Central memory CD8-positive, alpha-beta T cell (primary cell): ENCODE measurements around the gene PFN1.

ENCODE experiments used
- ATAC-seq: fragments of 150-1000 bp; cut with Tn5 transposase; replicated peaks from 2 replicates; pipeline ENCODE4 v1.10.0; 2022; ENCODE audit warnings: mild to moderate bottlenecking, moderate FRiP score, moderate number of reproducible peaks; ENCODE audit not compliant: poor library complexity, severe bottlenecking; ENCODE audit errors: extremely low read depth
- DNase-seq, 2 donors: peaks; one replicate each; pipeline ENCODE4 v3.0.0; 2021; ENCODE audit warnings: low spot score in 2 of 2
- H3K27ac Mint-ChIP-seq: one replicate; pipeline ENCODE4 v1.8.0; 2022; ENCODE audit warnings: low read depth, mild to moderate bottlenecking, moderate library complexity, mixed read lengths
- H3K27me3 Mint-ChIP-seq: one replicate; pipeline ENCODE4 v1.8.0; 2022; ENCODE audit warnings: mixed read lengths
- H3K36me3 Mint-ChIP-seq: one replicate; pipeline ENCODE4 v1.8.0; 2022; ENCODE audit warnings: mild to moderate bottlenecking, moderate library complexity, mixed read lengths; ENCODE audit not compliant: insufficient read depth
- H3K4me1 Mint-ChIP-seq: one replicate; pipeline ENCODE4 v1.8.0; 2022; ENCODE audit warnings: mixed read lengths
- H3K4me3 Mint-ChIP-seq: one replicate; pipeline ENCODE4 v1.8.0; 2022; ENCODE audit warnings: mild to moderate bottlenecking, moderate library complexity, mixed read lengths
- H3K9me3 Mint-ChIP-seq: one replicate; pipeline ENCODE4 v1.8.0; 2022; ENCODE audit warnings: mixed read lengths

PFN1 gene

DNA sequence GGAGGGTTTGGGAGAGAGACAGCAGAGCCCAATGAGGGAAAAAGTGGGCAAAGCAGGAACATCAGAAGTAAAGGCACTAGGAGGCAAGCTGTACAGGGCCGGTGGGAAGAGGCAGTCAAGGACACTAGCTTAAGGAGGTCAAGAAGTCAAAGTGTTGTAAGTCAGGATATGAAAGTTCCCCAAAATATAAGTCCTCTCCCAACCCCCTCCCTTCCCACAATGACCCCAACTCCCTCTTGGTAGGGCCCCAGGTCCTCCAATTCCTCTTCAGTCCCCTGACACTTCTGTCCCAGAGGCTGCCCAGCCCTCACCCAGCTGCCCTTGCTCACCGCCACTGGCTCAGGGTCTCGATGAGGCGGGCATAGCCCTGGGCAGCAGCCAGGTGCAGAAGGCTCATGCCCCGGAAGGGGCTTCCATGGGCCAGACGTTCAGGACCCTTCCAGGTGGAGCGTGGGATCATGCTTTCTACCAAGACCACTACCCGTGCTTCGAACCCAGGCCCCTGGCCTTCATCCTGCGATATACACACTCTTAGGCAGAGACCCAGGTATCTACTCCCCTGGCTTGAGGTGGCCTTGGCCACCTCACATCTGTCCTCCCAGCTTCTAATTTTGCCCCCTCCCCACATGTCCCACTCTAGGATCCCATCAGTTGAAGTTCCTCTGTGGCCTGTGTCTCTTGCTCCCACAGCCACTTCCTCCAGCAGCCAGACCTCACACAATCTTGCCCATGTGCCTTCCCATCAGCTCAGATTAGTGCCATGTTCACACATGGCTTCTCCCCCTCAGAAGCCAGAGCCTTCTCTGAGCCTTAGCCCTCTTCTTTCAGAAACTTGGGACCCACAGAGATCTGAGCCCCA is 25.2 kb upstream of the PFN1 start:
- Mint-ChIP-seq H3K9me3 (no peaks in the 10 kb centered on the region), H3K27me3 (no peaks in the 10 kb centered on the region), H3K27ac (no peak overlapping the region), H3K4me1 (peaks cover 11% of the 10 kb centered on the region), H3K36me3 (peaks cover 33% of the 10 kb centered on the region), H3K4me3 (no peak overlapping the region)
- DNase-seq (no peak), ATAC-seq (no peak)

DNA sequence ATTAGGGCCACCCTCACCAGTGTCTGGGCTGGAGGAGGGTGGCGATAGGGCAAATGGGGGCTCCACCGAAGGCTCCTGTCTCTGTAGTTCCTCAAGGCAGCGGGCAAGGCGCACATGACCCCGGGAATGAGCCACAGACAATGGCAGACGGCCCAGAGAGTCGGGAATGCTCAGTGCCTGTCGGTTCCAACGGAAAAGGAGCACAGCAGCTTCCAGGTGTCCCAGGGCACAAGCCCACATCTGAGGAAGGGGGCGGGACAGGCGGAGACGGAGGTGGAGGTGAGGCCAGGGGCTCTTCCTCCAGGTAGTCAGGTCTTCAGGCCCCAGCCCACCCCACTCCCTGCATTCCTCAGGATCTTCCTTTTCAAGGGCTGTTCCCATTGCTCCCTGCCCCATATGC is 24.4 kb upstream of the PFN1 start:
- H3K4me1 Mint-ChIP-seq, result peaks cover 11% of the 10 kb centered on the region
- H3K27ac Mint-ChIP-seq, result no peak overlapping the region
- H3K9me3 Mint-ChIP-seq, result no peaks in the 10 kb centered on the region
- H3K36me3 Mint-ChIP-seq, result peaks cover 33% of the 10 kb centered on the region
- H3K27me3 Mint-ChIP-seq, result no peaks in the 10 kb centered on the region
- ATAC-seq, result no peak
- H3K4me3 Mint-ChIP-seq, result no peak overlapping the region
- no peak for DNase-seq

- no peak overlapping the region for H3K27ac Mint-ChIP-seq
- H3K27me3 Mint-ChIP-seq, result no peaks in the 10 kb centered on the region
- no peak overlapping the region for H3K4me3 Mint-ChIP-seq
- H3K9me3 Mint-ChIP-seq, result no peaks in the 10 kb centered on the region
- H3K4me1 Mint-ChIP-seq, result peaks cover 11% of the 10 kb centered on the region
- DNase-seq (no peak), ATAC-seq (no peak)
- H3K36me3 Mint-ChIP-seq, result peaks cover 31% of the 10 kb centered on the region
Observed at GRCh38 chr17:4972322-4972721, 24.0 kb upstream of the PFN1 start.

- no peak for ATAC-seq
- no peak overlapping the region for H3K4me3 Mint-ChIP-seq
- H3K27ac Mint-ChIP-seq, result no peak overlapping the region
- no peak for DNase-seq
- H3K27me3 Mint-ChIP-seq, result no peaks in the 10 kb centered on the region
- no peaks in the 10 kb centered on the region for H3K9me3 Mint-ChIP-seq
- H3K4me1 Mint-ChIP-seq, result peaks cover 11% of the 10 kb centered on the region
- H3K36me3 Mint-ChIP-seq, result peaks cover 28% of the 10 kb centered on the region
Observed at GRCh38 chr17:4971826-4972225, 23.5 kb upstream of the PFN1 start.

DNA sequence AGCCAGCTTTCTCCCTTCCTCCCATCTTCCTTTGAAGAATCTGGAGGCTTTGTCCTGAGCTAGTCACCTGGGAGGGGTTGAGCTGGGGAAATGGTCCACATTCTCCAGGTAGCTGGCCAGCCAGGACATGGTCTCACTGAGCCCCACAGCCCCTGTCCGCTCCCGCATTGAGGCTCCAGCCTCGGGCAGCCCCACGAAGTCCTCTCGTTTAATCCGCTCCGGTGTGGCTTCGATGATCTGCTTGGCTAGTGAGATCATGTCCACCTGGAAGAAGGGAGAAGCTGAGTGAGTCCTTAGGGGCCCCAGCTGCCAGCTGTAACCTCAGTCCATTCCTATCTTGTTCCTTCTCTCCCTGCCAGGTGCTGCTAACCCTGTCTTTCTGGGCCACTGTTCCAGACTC is 21.9 kb upstream of the PFN1 start:
- Mint-ChIP-seq H3K9me3 (no peaks in the 10 kb centered on the region), H3K27me3 (no peaks in the 10 kb centered on the region), H3K4me3 (no peak overlapping the region), H3K4me1 (peaks cover 18% of the 10 kb centered on the region), H3K36me3 (peaks cover 24% of the 10 kb centered on the region), H3K27ac (no peak overlapping the region)
- ATAC-seq (no peak), DNase-seq (no peak)

DNA sequence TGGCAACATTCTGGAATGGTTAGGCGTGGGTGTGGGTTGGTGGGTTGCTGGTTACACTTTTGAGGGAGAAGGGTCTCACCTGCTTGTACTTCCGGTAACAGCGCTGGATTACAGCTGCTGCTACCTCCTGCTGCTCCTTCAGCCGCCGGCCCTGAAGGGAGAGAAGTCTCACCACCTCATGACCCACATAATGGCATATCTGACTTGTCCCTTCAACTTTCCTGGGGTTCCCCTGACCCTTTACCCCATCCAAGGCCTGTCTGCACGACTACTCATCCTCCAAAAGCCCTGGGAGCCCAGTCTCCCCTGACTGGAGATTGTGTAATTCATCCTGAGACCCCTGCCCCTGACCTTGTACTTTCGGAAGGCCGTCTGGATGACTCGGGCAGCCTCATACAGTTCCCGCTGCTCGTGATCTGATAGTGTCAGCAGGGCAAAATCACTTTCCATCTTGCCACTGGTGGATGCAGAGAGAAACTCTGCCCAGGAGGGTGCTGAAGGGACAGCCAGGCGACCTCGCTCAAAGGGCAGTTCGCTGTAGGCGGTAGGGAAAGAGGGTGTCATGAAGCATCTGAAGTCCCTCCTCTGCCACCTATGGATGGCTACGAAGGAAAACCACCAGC is 21.3 kb upstream of the PFN1 start:
- H3K4me1 Mint-ChIP-seq, result peaks cover 20% of the 10 kb centered on the region
- no peak overlapping the region for H3K27ac Mint-ChIP-seq
- ATAC-seq, result no peak
- H3K9me3 Mint-ChIP-seq, result no peaks in the 10 kb centered on the region
- H3K36me3 Mint-ChIP-seq, result peaks cover 20% of the 10 kb centered on the region
- DNase-seq, result no peak
- no peak overlapping the region for H3K4me3 Mint-ChIP-seq
- H3K27me3 Mint-ChIP-seq, result no peaks in the 10 kb centered on the region

GRCh38 chr17:4969047-4969550 is 20.8 kb upstream of the PFN1 start:
- DNase-seq, result no peak
- Mint-ChIP-seq H3K4me1 (peaks cover 20% of the 10 kb centered on the region), H3K4me3 (no peak overlapping the region), H3K9me3 (no peaks in the 10 kb centered on the region), H3K27ac (no peak overlapping the region), H3K27me3 (no peaks in the 10 kb centered on the region), H3K36me3 (peaks cover 18% of the 10 kb centered on the region)
- ATAC-seq, result no peak

- Mint-ChIP-seq H3K27me3 (no peaks in the 10 kb centered on the region), H3K4me1 (peaks cover 16% of the 10 kb centered on the region), H3K36me3 (peaks cover 17% of the 10 kb centered on the region), H3K9me3 (no peaks in the 10 kb centered on the region), H3K4me3 (no peak overlapping the region), H3K27ac (no peak overlapping the region)
- DNase-seq (no peak), ATAC-seq (no peak)
Observed at GRCh38 chr17:4968486-4969046, 20.2 kb upstream of the PFN1 start.

DNA sequence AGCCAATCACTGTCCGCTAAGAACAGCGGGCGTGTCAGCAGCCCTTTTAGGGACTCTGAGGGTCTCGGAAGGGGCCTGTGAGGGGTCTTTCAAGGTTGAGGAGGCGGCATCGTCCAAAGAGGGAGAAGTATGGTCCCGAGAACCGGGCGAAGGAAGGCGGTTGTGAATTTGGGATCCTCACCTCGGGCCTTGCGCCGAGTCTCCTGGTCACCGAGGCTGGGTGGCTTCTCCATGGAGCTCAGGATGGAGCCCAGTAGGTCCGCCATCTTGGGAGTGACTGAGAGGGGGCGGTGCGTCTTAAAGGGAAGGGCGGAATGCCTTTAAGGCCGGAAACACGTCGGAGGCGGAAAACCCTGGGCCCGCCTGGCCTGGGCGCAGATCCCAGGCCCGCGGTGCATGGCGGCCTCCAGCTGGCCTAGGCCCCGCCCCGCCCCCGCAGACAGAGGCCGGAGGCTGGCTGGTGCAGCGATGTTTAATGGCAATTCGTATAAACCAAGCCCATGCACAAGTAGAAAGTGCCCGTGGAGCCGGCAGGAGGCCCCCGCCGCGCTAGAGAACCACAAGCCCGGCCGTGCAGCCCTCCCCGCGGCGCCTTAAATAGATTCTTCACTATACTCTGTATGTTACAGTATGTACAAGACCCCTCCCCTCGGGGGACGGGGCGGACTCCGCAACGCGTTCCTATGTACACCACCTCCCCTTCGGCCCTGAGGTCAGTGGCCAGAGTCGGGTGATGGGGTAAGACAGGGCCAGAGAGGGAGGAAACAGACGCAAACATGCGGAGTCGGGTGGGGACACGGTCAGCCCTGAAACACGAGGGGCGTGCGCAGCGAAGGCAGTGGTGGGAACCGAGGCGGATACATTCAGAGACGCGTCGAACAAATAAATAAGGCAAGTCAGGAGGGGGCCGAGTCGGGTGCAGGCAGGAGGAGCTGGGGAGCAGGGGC is 19.5 kb upstream of the PFN1 start, which contains the start of gene SPAG7:
Gene SPAG7, minus strand, starts transcription at position 279 of the 947 bp plus-strand sequence. Its CDS starts 13 bp downstream, at position 266.
- peaks cover 15% of the 10 kb centered on the region for H3K36me3 Mint-ChIP-seq
- no peaks in the 10 kb centered on the region for H3K27me3 Mint-ChIP-seq
- peak; percentile 70 for ATAC-seq
- H3K4me3 Mint-ChIP-seq, result no peak within 1 kb of the TSS
- DNase-seq, result peak; percentile 94 to 96
- H3K4me1 Mint-ChIP-seq, result peaks cover 15% of the 10 kb centered on the region
- H3K27ac Mint-ChIP-seq, result no peak within 1 kb of the TSS
- no peaks in the 10 kb centered on the region for H3K9me3 Mint-ChIP-seq

GRCh38 chr17:4966844-4967538 is 18.7 kb upstream of the PFN1 start:
- DNase-seq (peak in 1 of 2 donors; percentile 91), ATAC-seq (peak; percentile 86)
- peaks cover 15% of the 10 kb centered on the region for H3K4me1 Mint-ChIP-seq
- no peaks in the 10 kb centered on the region for H3K27me3 Mint-ChIP-seq
- H3K9me3 Mint-ChIP-seq, result no peaks in the 10 kb centered on the region
- H3K27ac Mint-ChIP-seq, result no peak overlapping the region
- H3K4me3 Mint-ChIP-seq, result no peak overlapping the region
- peaks cover 13% of the 10 kb centered on the region for H3K36me3 Mint-ChIP-seq

DNA sequence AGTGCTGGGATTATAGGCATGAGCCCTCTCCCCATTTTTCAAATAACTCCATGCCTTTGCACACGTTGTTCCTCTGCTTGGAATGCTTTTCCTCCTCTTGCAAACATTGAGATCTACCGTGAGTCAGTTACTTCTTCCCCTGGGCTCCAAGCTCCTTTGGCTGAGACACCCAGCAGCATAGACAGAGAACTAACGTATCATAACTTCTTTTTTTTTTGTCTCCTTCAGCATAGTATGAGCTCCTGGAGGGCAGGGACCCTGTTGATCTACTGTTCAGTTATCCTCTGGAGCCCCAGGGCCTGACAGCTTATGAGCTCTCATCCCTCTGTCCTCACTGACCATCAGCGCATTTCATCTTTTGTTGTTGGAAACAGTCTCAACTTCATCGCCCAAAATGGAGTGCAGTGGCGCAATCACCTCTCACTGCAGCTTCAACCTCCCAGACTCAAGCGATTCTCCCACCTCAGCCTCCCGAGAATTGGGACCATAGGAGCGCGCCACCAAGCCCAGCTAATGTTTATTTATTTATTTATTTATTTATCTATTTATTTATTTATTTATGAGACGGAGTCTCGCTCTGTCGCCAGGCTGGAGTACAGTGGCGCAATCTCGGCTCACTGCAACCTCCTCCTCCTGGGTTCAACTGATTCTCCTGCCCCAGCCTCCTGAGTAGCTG is 17.1 kb upstream of the PFN1 start:
- H3K27me3 Mint-ChIP-seq, result no peaks in the 10 kb centered on the region
- peaks cover 11% of the 10 kb centered on the region for H3K36me3 Mint-ChIP-seq
- peaks cover 19% of the 10 kb centered on the region for H3K4me1 Mint-ChIP-seq
- no peak overlapping the region for H3K4me3 Mint-ChIP-seq
- H3K9me3 Mint-ChIP-seq, result no peaks in the 10 kb centered on the region
- no peak overlapping the region for H3K27ac Mint-ChIP-seq
- DNase-seq (no peak), ATAC-seq (no peak)
